Thoracic aorta (tissue), 2 donors: ENCODE results near the gene PRKCZ. TPM values are rescaled to one million over a fixed set of nuclear protein-coding genes. Genes with fewer than 3 reads are reported as not detected.

ENCODE experiments used
- ATAC-seq: fragments of 150-250 bp; one replicate; pipeline ENCODE4 v1.8.0; 2017; ENCODE audit warnings: low read depth; ENCODE audit not compliant: insufficient number of reproducible peaks, low FRiP score
- DNase-seq: peaks from one replicate; pipeline ENCODE4 v3.0.0-alpha.2; 2020; ENCODE audit warnings: low spot score
- H3K27ac ChIP-seq, 2 donors: fragments of 200-600 bp; sonication (generic); 1 replicate in 1 of 2; 2 replicates in 1 of 2; pipeline ENCODE4 v1.5.1; 2016; ENCODE audit warnings: mild to moderate bottlenecking in 2 of 2, moderate library complexity in 2 of 2
- H3K27me3 ChIP-seq: fragments of 200-600 bp; sonication (generic); replicated peaks from 2 replicates; pipeline ENCODE4 v1.6.0; 2016; ENCODE audit warnings: mild to moderate bottlenecking; ENCODE audit not compliant: insufficient read depth
- H3K36me3 ChIP-seq: fragments of 200-600 bp; sonication (generic); one replicate; pipeline ENCODE4 v1.5.1; 2016
- H3K4me1 ChIP-seq, 2 donors: fragments of 200-600 bp; sonication (generic); 1 replicate in 1 of 2; 2 replicates in 1 of 2; pipeline versions ENCODE4 v1.5.1 to v1.6.0; 2016; ENCODE audit warnings: low read depth in 2 of 2, mild to moderate bottlenecking in 1 of 2; ENCODE audit not compliant: control insufficient read depth in 1 of 2
- H3K4me3 ChIP-seq: fragments of 200-600 bp; sonication (generic); 2 replicates; pipeline ENCODE4 v1.5.1; 2016; ENCODE audit warnings: mild to moderate bottlenecking
- H3K9me3 ChIP-seq: fragments of 200-600 bp; sonication (generic); 2 replicates; pipeline ENCODE4 v1.5.1; 2016
- CTCF ChIP-seq: fragments of 200-600 bp; sonication (generic); IDR thresholded peaks from one replicate; pipeline ENCODE4 v1.5.1; 2019; ENCODE audit warnings: antibody characterized with exemption
- total RNA-seq, 2 donors: library from RNA; depleted of rRNA; stranded (reverse); fragments of >200 nt; gene quantifications; one replicate each; pipeline versions ENCODE4 v1.1.0 to v1.2.3, GENCODE V29; 2016

PRKCZ gene
- total RNA-seq, 2 donors from 2014 or later = 0.68 TPM; not detected in 1

- H3K4me1 ChIP-seq = no peaks in the 10 kb centered on the region
- no peaks in the 10 kb centered on the region for H3K36me3 ChIP-seq
- ATAC-seq (no peak), DNase-seq (no peak)
- no peak overlapping the region for H3K27ac ChIP-seq
- TF ChIP-seq CTCF = no peak
- H3K4me3 ChIP-seq = no peak overlapping the region
- H3K9me3 ChIP-seq = no peaks in the 10 kb centered on the region
- H3K27me3 ChIP-seq = no peaks in the 10 kb centered on the region
These were observed 34.9 kb downstream of the PRKCZ start for GRCh38 chr1:2085080-2085479.

DNA sequence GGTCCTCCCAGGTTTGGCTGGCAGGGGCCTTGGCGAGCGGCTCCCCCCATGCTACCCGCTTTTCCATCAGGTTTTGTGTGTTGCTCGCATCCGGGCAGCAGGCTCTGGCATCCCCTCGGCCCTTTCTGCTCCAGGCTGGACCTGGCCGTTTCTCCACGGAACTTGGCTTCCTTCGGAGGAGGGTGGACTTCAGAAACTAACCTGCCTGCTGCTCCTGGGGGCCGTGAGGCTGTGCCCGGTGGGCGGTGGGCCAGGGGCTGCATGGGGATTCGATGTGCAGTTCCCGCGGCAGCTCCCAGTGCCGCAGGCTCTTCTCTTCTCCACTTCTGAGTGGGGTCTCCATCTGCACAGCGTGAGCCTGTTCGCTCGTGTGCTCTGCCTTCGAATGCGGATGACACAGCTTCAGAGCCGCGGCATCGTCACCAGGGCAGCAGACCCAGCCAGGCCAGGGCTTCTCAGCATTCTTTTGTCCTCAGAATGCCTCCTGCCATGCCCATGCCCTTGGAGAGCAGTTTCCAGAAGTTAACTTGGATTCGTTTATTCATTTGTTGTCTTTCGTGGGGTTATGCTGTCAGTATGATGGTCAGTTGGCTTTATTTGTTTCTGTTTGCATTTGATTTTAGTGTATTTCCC, 36.4 kb downstream of the PRKCZ start:
- Histone ChIP-seq H3K4me1 (no peaks in the 10 kb centered on the region), H3K27ac (no peak overlapping the region), H3K27me3 (no peaks in the 10 kb centered on the region), H3K4me3 (no peak overlapping the region), H3K9me3 (no peaks in the 10 kb centered on the region), H3K36me3 (no peaks in the 10 kb centered on the region)
- no peak for DNase-seq
- ATAC-seq = no peak
- TF ChIP-seq CTCF = no peak

DNA sequence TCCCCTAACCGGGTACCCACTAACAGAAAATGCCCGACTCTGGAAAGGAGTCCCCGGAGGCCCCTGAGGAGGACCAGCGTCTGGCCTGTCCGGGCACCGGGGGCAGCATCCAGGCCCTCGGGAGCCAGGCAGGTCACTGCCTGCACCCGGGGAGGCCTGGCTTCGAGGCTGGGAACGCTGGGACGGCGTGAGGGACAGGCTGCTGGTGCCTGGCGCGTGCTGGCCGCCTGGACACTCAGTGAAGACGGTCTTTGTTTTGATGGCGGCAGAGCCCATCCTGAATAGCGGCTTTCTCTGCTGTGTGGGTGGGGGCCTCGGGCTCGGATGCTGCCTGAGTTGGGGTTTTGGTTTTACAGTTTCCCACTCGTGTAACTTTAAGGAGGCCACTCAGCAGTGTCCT, 37.6 kb downstream of the PRKCZ start:
- H3K4me3 ChIP-seq = no peak overlapping the region
- TF ChIP-seq CTCF = no peak
- no peaks in the 10 kb centered on the region for H3K4me1 ChIP-seq
- H3K36me3 ChIP-seq = no peaks in the 10 kb centered on the region
- no peaks in the 10 kb centered on the region for H3K9me3 ChIP-seq
- no peak overlapping the region for H3K27ac ChIP-seq
- no peak for ATAC-seq
- no peaks in the 10 kb centered on the region for H3K27me3 ChIP-seq
- DNase-seq = no peak

DNA sequence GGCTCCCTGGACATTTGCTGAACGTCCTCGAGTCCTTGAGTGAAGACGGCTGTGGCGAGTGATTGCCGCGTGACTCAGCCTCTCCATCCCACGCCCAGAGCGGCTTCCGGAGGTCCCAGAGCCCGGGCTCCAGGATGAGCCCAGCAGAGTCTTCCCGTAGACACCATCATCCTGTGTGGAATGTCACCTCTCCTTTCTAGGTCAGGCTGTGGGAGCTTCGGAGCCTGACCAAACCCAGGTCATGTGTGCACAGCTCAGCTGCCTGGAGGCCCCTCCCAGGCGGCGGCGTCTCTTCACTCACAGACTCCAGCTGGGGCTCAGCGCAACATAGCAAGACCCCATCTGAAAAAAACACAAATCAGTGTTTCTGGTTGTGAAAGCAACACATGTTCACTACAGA, 38.2 kb downstream of the PRKCZ start:
- no peak for DNase-seq
- Histone ChIP-seq H3K9me3 (no peaks in the 10 kb centered on the region), H3K27me3 (no peaks in the 10 kb centered on the region), H3K4me3 (no peak overlapping the region), H3K27ac (no peak overlapping the region), H3K4me1 (no peaks in the 10 kb centered on the region), H3K36me3 (no peaks in the 10 kb centered on the region)
- no peak for TF ChIP-seq CTCF
- ATAC-seq = no peak

GRCh38 chr1:2089051-2089450, 38.8 kb downstream of the PRKCZ start:
- no peaks in the 10 kb centered on the region for H3K4me1 ChIP-seq
- H3K27ac ChIP-seq = no peak overlapping the region
- no peaks in the 10 kb centered on the region for H3K27me3 ChIP-seq

More at GRCh38 chr1:2089051-2089450, 38.8 kb downstream of the PRKCZ start:
- DNase-seq = no peak
- no peak for TF ChIP-seq CTCF
- Histone ChIP-seq H3K9me3 (no peaks in the 10 kb centered on the region), H3K4me3 (no peak overlapping the region), H3K36me3 (no peaks in the 10 kb centered on the region)
- no peak for ATAC-seq
